Mucosa of descending colon (tissue), 3 donors: ENCODE measurements around the gene RPTOR. TPM values are rescaled to one million over a fixed set of nuclear protein-coding genes. Genes with fewer than 3 reads are reported as not detected.

Experiments used
- ATAC-seq: fragments of 200-7000 bp; cut with Tn5 transposase; one replicate; pipeline ENCODE4 v1.9.1; 2020; ENCODE audit warnings: mild to moderate bottlenecking, moderate library complexity
- DNase-seq, 3 donors: peaks; one replicate each; pipeline ENCODE4 v3.0.0-alpha.2; 2020
- H3K36me3 ChIP-seq: fragments of 200-600 bp; one replicate; pipeline ENCODE4 v1.8.0; 2021; ENCODE audit warnings: low read depth, mild to moderate bottlenecking
- H3K4me1 ChIP-seq: fragments of 200-600 bp; one replicate; pipeline ENCODE4 v1.8.0; 2021; ENCODE audit warnings: low read depth, mild to moderate bottlenecking
- H3K4me3 ChIP-seq: fragments of 200-600 bp; one replicate; pipeline ENCODE4 v1.8.0; 2021; ENCODE audit warnings: mild to moderate bottlenecking
- H3K9me3 ChIP-seq: fragments of 200-600 bp; one replicate; pipeline ENCODE4 v1.8.0; 2021; ENCODE audit warnings: mild to moderate bottlenecking
- intact Hi-C, 2 donors: fragments of 100-400 bp; cut with DNase I in 1 of 2; cut with micrococcal nuclease in 1 of 2; formaldehyde crosslinking; loops; one replicate each; pipeline versions ENCODE4 v1.11.0 to v1.11.1; 2022; cut with DNase I, micrococcal nuclease
- total RNA-seq, 3 donors: library from RNA; stranded (reverse); fragmentation: NEBNext Ultra II Directional in 2 of 3; extraction: Animal tissue kit (Norgen Biotek cat#: 25700) in 2 of 3; gene quantifications; one replicate each; pipeline versions ENCODE4 v1.2.1 to v1.2.4, GENCODE V29; 2021 to 2023
- TF ChIP-seq, protein P1 (sequence below): fragments of 200-600 bp; IDR thresholded peaks from one replicate; pipeline ENCODE4 v1.8.0; 2022; ENCODE audit warnings: antibody characterized with exemption, mild to moderate bottlenecking
- donor health status: DM: no; HTN: no; CAD: no; lungs with moderate emphysema.
- donor health status: DM: no; HTN: no; CAD: no.
- donor health status: DM: no; HTN: yes; CAD: no.

RPTOR gene
- total RNA-seq, 3 donors from 2014 or later = 30.5 to 44.4 (median 37.2) TPM

DNA sequence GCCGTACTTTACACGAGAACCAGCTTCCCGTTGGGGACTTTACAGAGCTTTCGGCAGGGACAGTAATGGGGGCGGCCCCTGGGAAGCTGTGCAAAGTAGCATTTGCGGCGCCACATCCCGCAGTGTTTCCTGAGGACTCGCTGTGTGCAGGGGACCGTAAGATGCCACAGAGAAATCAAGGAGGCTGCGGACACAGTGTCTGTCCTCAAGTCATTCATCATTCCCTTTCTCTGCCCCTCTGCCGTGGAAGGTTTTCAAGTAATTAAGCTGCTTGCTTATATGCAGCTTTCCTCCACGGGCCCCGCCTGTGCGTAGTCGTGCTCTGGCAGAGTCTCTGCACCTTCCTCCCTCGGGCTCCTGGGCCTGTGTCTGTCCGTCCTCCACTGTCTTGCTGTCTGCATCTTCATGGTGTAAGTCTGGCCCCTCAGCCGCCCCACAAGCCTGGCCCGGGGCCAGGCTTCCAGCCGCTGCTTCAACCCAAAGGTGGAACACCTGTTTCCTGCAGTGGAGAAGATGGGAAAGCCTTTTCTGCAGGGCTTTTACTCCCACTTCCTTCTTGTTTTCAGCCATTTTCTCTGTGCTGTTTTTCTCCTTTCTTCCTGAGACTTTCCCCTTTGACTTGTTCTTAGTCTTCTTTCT is 230.1 kb downstream of the RPTOR start:
- H3K36me3 ChIP-seq = no peaks in the 10 kb centered on the region
- H3K9me3 ChIP-seq = no peaks in the 10 kb centered on the region
- ATAC-seq (peak; percentile 15), DNase-seq (no peak)
- H3K4me1 ChIP-seq = no peaks in the 10 kb centered on the region
- no peak overlapping the region for H3K4me3 ChIP-seq
- TF ChIP-seq, protein P1, sequence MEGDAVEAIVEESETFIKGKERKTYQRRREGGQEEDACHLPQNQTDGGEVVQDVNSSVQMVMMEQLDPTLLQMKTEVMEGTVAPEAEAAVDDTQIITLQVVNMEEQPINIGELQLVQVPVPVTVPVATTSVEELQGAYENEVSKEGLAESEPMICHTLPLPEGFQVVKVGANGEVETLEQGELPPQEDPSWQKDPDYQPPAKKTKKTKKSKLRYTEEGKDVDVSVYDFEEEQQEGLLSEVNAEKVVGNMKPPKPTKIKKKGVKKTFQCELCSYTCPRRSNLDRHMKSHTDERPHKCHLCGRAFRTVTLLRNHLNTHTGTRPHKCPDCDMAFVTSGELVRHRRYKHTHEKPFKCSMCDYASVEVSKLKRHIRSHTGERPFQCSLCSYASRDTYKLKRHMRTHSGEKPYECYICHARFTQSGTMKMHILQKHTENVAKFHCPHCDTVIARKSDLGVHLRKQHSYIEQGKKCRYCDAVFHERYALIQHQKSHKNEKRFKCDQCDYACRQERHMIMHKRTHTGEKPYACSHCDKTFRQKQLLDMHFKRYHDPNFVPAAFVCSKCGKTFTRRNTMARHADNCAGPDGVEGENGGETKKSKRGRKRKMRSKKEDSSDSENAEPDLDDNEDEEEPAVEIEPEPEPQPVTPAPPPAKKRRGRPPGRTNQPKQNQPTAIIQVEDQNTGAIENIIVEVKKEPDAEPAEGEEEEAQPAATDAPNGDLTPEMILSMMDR = no peak
- intact Hi-C loops = no loop called here

DNA sequence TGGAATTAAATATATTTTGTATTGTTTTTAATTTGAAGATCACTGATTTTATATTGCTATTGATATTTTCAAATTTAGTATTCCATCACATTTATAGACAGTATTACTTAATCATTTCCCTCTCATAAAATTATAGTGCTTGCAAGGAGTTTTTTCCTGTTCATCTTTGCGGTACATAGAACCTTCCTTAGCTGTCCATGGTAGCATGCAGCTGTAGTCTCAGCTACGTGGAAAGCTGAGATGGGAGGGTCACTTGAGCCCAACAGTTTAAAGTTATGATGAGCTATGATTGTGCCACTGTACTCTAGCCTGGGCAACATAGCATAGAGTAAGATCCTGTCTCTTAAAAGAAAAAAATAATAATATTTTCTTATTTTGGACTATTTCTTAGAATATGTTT is 231.2 kb downstream of the RPTOR start:
- DNase-seq (no peak), ATAC-seq (no peak)
- TF ChIP-seq, protein P1 = no peak
- Histone ChIP-seq H3K4me1 (no peaks in the 10 kb centered on the region), H3K36me3 (no peaks in the 10 kb centered on the region), H3K9me3 (no peaks in the 10 kb centered on the region), H3K4me3 (no peak overlapping the region)
- intact Hi-C loops = no loop called here

DNA sequence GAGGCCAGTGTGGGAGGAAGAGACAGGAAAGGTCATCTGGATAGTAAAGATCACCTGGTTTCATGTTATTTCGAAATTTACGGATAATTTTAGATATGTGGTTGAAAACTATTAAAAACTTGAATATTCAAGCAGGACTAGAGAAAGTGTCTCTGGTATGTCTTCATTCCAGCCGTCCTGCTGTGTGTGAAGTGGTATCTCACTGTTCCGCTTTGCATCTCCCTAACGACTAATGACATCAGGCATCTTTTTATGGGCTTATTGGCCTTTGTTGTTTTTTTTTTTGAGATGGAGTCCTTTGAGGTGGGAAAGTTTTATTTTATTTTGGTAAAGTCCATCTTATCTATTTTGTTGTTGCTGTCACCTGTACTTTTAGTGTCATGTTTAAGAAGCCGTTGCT is 232.6 kb downstream of the RPTOR start:
- DNase-seq = no peak
- no peaks in the 10 kb centered on the region for H3K9me3 ChIP-seq

DNA sequence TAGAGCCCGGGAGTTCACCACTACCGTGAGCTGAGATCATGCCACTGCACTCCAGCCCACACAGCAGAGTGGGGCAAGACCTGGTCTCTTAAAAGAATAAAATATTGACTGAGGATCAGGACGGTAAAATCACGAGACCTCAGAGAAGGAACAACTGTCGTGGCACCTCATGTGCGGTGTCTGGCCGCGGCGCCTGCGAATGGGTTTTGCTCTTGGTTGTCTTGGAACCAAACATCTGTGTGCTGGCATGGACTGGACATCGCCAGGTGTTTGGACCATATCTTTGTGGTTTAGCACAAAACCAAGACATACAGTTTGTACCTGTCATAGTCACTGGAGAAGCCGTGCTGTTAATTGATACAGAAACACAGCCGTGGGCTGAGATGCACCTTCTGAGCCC is 234.1 kb downstream of the RPTOR start:
- intact Hi-C loops = no loop called here
- Histone ChIP-seq H3K4me1 (peaks cover 9% of the 10 kb centered on the region), H3K9me3 (no peaks in the 10 kb centered on the region), H3K36me3 (no peaks in the 10 kb centered on the region), H3K4me3 (no peak overlapping the region)
- DNase-seq (no peak), ATAC-seq (no peak)
- TF ChIP-seq, protein P1 = no peak

More for the DNA sequence above, 232.6 kb downstream of the RPTOR start:
- Histone ChIP-seq H3K4me1 (peaks cover 3% of the 10 kb centered on the region), H3K4me3 (no peak overlapping the region), H3K36me3 (no peaks in the 10 kb centered on the region)
- ATAC-seq = no peak
- TF ChIP-seq, protein P1 = no peak
- intact Hi-C loops = no loop called here

DNA sequence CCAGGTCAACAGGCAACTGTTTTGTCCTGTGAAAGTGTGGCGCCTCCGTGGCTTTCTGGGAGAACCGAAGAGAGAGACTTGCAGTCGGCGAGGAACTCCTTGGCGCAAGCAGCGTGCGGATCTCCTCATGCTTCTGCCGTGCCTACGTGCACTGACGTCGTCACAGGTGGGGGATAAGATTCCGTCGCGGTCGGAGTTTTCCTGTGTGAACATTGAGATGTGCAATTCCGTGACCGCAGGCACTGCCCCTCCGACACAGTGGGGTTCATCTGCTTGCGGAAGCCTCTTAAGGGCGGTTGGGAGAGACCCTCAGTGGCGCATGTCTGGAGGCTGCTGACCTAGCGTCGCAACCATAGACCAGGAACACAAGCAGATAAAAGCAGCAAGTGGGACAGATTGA is 234.7 kb downstream of the RPTOR start:
- DNase-seq = no peak
- TF ChIP-seq, protein P1 = no peak
- Histone ChIP-seq H3K36me3 (no peaks in the 10 kb centered on the region), H3K9me3 (no peaks in the 10 kb centered on the region), H3K4me1 (peaks cover 9% of the 10 kb centered on the region), H3K4me3 (no peak overlapping the region)
- intact Hi-C loops = no loop called here
- ATAC-seq = no peak

DNA sequence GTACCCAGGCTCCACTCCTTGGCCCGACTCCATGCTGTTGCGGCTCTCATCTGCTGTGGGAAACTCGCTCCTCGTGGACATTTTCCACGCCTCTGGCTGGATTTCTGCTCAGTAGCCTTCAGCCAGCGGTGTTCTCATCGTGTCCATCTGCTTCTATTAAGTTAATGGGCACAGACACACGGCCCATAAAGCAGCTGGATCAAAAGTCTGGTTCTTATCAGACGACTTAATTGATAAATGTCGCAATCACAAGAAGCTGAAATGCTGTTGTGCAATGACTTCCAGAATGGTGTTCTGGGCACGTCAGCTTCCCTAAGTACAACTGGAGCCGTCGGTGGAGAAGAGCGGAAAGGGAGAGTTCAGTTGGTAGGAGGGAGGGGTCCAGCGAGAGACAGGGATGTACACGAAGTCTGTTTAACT is 235.3 kb downstream of the RPTOR start:
- H3K4me1 ChIP-seq = peaks cover 9% of the 10 kb centered on the region
- H3K4me3 ChIP-seq = no peak overlapping the region
- TF ChIP-seq, protein P1 = no peak
- no peak for ATAC-seq
- H3K9me3 ChIP-seq = no peaks in the 10 kb centered on the region
- DNase-seq = no peak
- intact Hi-C loops = no loop called here
- H3K36me3 ChIP-seq = no peaks in the 10 kb centered on the region
